Activated CD4-positive, alpha-beta T cell treated with anti-CD3 and anti-CD28 coated beads, Interleukin-2, amount 50 U/mL, for 1 hour (primary cell): Measurements from ENCODE around the gene SEMA3B.
"Not testable (repeated sequence)": the region's sequence is repeated elsewhere in the genome, so short reads cannot be mapped to it uniquely, and the experiment has no call there.

Experiments
- DNase-seq: peaks from one replicate; pipeline ENCODE4 v3.0.0-alpha.2; 2020

Gene SEMA3B

GRCh38 chr3:50268703-50269451, at the start of gene SEMA3B:
TSS of gene SEMA3B (plus strand) at chr3:50269147. CDS start at chr3:50269241, 94 bp downstream.
- DNase-seq, result no peak

GRCh38 chr3:50219285-50219684, 49.7 kb upstream of the SEMA3B start:
- no peak for DNase-seq

- no peak for DNase-seq
These were observed 48.8 kb upstream of the SEMA3B start for GRCh38 chr3:50220109-50220508.

- no peak for DNase-seq
These were observed 47.9 kb upstream of the SEMA3B start for GRCh38 chr3:50221051-50221410.

GRCh38 chr3:50221411-50222168, 47.4 kb upstream of the SEMA3B start:
- DNase-seq, result no peak

GRCh38 chr3:50222169-50222528, 46.8 kb upstream of the SEMA3B start:
- no peak for DNase-seq

- no peak for DNase-seq
These were observed 44.3 kb upstream of the SEMA3B start for GRCh38 chr3:50224639-50225038.

- no peak for DNase-seq
These were observed 42.0 kb upstream of the SEMA3B start for GRCh38 chr3:50226888-50227389.

GRCh38 chr3:50227390-50228183, 41.4 kb upstream of the SEMA3B start:
- DNase-seq, result peak; percentile 88

- DNase-seq, result not testable (repeated sequence)
These were observed 40.7 kb upstream of the SEMA3B start for GRCh38 chr3:50228184-50228763.

- DNase-seq, result no peak
These were observed 39.5 kb upstream of the SEMA3B start for GRCh38 chr3:50229490-50229889.

GRCh38 chr3:50230104-50230793, 38.7 kb upstream of the SEMA3B start:
- no peak for DNase-seq

GRCh38 chr3:50230794-50231125, 38.2 kb upstream of the SEMA3B start:
- DNase-seq, result no peak

GRCh38 chr3:50231581-50231980, 37.4 kb upstream of the SEMA3B start:
- DNase-seq, result no peak

GRCh38 chr3:50232303-50232702, 36.6 kb upstream of the SEMA3B start:
- DNase-seq, result no peak

- no peak for DNase-seq
These were observed 35.8 kb upstream of the SEMA3B start for GRCh38 chr3:50233176-50233575.

GRCh38 chr3:50235716-50236483, 33.0 kb upstream of the SEMA3B start, which contains the start of gene GNAI2:
TSS of gene GNAI2 (plus strand) at chr3:50236204. CDS start at chr3:50236336, 132 bp downstream.
- DNase-seq, result peak; percentile 99

- no peak for DNase-seq
These were observed 32.3 kb upstream of the SEMA3B start for GRCh38 chr3:50236484-50237132.

- no peak for DNase-seq
These were observed 31.8 kb upstream of the SEMA3B start for GRCh38 chr3:50237133-50237651.

GRCh38 chr3:50237754-50238548, 31.0 kb upstream of the SEMA3B start:
- peak; percentile 82 for DNase-seq
